LNCaP clone FGC (cell line): ENCODE data around the gene JAM3.

Experiments used
- DNase-seq: peaks from one replicate; pipeline ENCODE4 v3.0.0-alpha.2; 2011; ENCODE audit warnings: low read depth
- H3K4me3 ChIP-seq: 2 replicates; pipeline ENCODE4 v1.5.1; 2011; ENCODE audit warnings: mild to moderate bottlenecking, low read depth, low read length, control low read depth
- CTCF ChIP-seq: IDR thresholded peaks from 2 replicates; pipeline ENCODE4 v1.5.1; 2012; ENCODE audit warnings: mild to moderate bottlenecking; ENCODE audit not compliant: control insufficient read depth, insufficient read depth; ENCODE audit errors: extremely low read depth

JAM3 gene

GRCh38 chr11:134170177-134170918 is 101.5 kb downstream of the JAM3 start:
- TF ChIP-seq CTCF = no peak
- H3K4me3 ChIP-seq = no peak overlapping the region
- DNase-seq = peak; percentile 10

- no peak overlapping the region for H3K4me3 ChIP-seq
- no peak for DNase-seq
- no peak for TF ChIP-seq CTCF
Measured at GRCh38 chr11:134170919-134171281, 102.0 kb downstream of the JAM3 start.

GRCh38 chr11:134171951-134172350 is 103.1 kb downstream of the JAM3 start:
- no peak overlapping the region for H3K4me3 ChIP-seq
- no peak for TF ChIP-seq CTCF

DNA sequence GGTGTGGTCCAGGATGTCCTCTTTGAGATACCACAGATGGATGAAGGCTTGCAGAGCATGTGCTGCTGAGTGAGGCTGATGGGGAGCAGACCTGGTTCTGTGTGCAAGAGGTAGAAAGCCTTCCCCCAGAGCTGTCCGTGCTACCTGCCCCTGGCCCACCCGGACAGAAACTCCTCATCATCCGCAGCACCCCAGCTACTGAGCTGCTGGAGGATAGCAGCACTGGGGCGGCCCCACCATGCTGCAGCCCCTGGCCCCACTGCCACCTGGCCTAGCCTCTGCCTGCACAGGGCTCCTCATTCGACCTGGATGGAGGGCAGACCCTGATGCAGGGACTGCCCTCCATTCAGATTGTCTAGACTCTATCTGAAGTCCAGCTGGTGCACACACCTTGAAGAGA is 104.4 kb downstream of the JAM3 start:
- no peak for TF ChIP-seq CTCF
- no peak for DNase-seq
- H3K4me3 ChIP-seq = no peak overlapping the region

More at GRCh38 chr11:134171951-134172350, 103.1 kb downstream of the JAM3 start:
- DNase-seq = no peak

DNA sequence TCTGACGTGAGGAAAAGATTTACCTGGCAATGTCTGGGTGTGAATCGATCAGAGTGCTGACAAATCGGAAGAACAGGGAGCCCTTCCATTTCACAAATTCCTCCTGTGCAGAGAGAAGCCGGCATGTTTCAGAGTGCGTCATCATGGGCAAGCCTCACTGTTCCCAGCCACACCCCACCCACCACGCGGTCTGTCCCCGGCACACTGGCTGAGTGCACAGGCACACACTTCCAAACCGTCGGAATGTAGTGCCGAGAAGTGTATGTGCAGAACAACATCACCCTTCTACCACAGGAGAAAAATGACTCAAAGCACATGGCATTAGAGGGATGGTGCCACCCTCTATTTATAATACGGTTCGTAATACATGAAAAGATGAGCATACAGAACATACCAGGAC is 107.4 kb downstream of the JAM3 start:
- no peak for TF ChIP-seq CTCF
- H3K4me3 ChIP-seq = no peak overlapping the region
- no peak for DNase-seq

GRCh38 chr11:134178032-134178674 is 109.3 kb downstream of the JAM3 start:
- no peak for TF ChIP-seq CTCF
- no peak for DNase-seq
- H3K4me3 ChIP-seq = no peak overlapping the region
